Stomach (tissue), 4 donors: Measurements from ENCODE around the gene CARF.

ENCODE experiments used
- CTCF ChIP-seq, 7 experiments: fragments of 450-650 bp in 4 of 7; fragments of 200-600 bp in 3 of 7; sonication (generic) in 3 of 7; IDR thresholded peaks; one replicate each; pipeline ENCODE4 v1.5.1; 2016 to 2019; ENCODE audit warnings: antibody characterized with exemption in 7 of 7, control low read depth in 2 of 7, mild to moderate bottlenecking in 1 of 7
- EP300 ChIP-seq: sonication (generic); formaldehyde crosslinking; IDR thresholded peaks from one replicate; pipeline ENCODE4 v1.6.1; 2017; ENCODE audit warnings: antibody characterized with exemption
- POLR2A ChIP-seq, 4 donors: fragments of 450-650 bp; IDR thresholded peaks; one replicate each; pipeline ENCODE4 v1.6.1; 2016; ENCODE audit warnings: antibody characterized with exemption in 4 of 4, control low read depth in 2 of 4, mild to moderate bottlenecking in 1 of 4, moderate library complexity in 1 of 4

- TF ChIP-seq CTCF (IDR thresholded peaks at IDR 0.05) = no peak
- no peak for TF ChIP-seq EP300
- no peak for TF ChIP-seq POLR2A (IDR thresholded peaks at IDR 0.05)
Observed at GRCh38 chr2:203035879-203036470, 123.9 kb downstream of the CARF start.
